Ascending aorta (tissue), 2 donors: ENCODE measurements around the gene IL22. TPM values are rescaled to one million over a fixed set of nuclear protein-coding genes. Genes with fewer than 3 reads are reported as not detected.

Experiments
- DNase-seq, 2 donors: peaks; one replicate each; pipeline ENCODE4 v3.0.0-alpha.2; 2019; ENCODE audit warnings: low spot score in 2 of 2
- H3K27ac ChIP-seq, 2 donors: fragments of 200-600 bp; sonication (generic); one replicate each; pipeline ENCODE4 v1.5.1; 2016 to 2017; ENCODE audit warnings: mild to moderate bottlenecking in 1 of 2
- H3K27me3 ChIP-seq: fragments of 200-600 bp; sonication (generic); one replicate; pipeline ENCODE4 v1.5.1; 2017
- H3K36me3 ChIP-seq, 2 donors: fragments of 200-600 bp; sonication (generic); one replicate each; pipeline ENCODE4 v1.5.1; 2016
- H3K4me1 ChIP-seq, 2 donors: fragments of 200-600 bp; sonication (generic); one replicate each; pipeline ENCODE4 v1.5.1; 2016 to 2017; ENCODE audit warnings: mild to moderate bottlenecking in 1 of 2
- H3K4me3 ChIP-seq, 2 donors: fragments of 200-600 bp; sonication (generic); one replicate each; pipeline ENCODE4 v1.5.1; 2016 to 2017; ENCODE audit warnings: mild to moderate bottlenecking in 1 of 2
- H3K9me3 ChIP-seq, 2 donors: fragments of 200-600 bp; sonication (generic); one replicate each; pipeline ENCODE4 v1.5.1; 2016
- CTCF ChIP-seq, 3 experiments: fragments of 200-600 bp in 2 of 3; fragments of 450-650 bp in 1 of 3; sonication (generic) in 2 of 3; IDR thresholded peaks; one replicate each; pipeline ENCODE4 v1.5.1; 2016 to 2019; ENCODE audit warnings: antibody characterized with exemption in 3 of 3, mild to moderate bottlenecking in 1 of 3, moderate library complexity in 1 of 3
- intact Hi-C: fragments of 100-400 bp; cut with DNase I; formaldehyde crosslinking; loops from one replicate; pipeline ENCODE4 v1.15.1; 2023
- total RNA-seq: library from RNA; depleted of rRNA; stranded (reverse); fragments of >200 nt; gene quantifications from one replicate; pipeline ENCODE4 v1.1.0, GENCODE V29; 2016

The IL22 gene
- total RNA-seq, 1 donor from 2014 or later: not detected

GRCh38 chr12:68264158-68264855 is 10.9 kb upstream of the IL22 start:
- H3K9me3 ChIP-seq: no peaks in the 10 kb centered on the region
- intact Hi-C loops: no loop called here
- no peaks in the 10 kb centered on the region for H3K36me3 ChIP-seq
- no peak for TF ChIP-seq CTCF (IDR thresholded peaks at IDR 0.05)
- no peak for DNase-seq
- H3K4me1 ChIP-seq: no peaks in the 10 kb centered on the region
- no peak overlapping the region for H3K27ac ChIP-seq
- no peaks in the 10 kb centered on the region for H3K27me3 ChIP-seq
- no peak overlapping the region for H3K4me3 ChIP-seq

GRCh38 chr12:68263366-68263765 is 10.0 kb upstream of the IL22 start:
- no peak overlapping the region for H3K4me3 ChIP-seq
- H3K9me3 ChIP-seq: no peaks in the 10 kb centered on the region
- no peak for DNase-seq
- H3K36me3 ChIP-seq: no peaks in the 10 kb centered on the region
- H3K27ac ChIP-seq: no peak overlapping the region
- intact Hi-C loops: no loop called here
- no peaks in the 10 kb centered on the region for H3K4me1 ChIP-seq
- no peak for TF ChIP-seq CTCF (IDR thresholded peaks at IDR 0.05)
- no peaks in the 10 kb centered on the region for H3K27me3 ChIP-seq

- Histone ChIP-seq H3K9me3 (no peaks in the 10 kb centered on the region), H3K36me3 (no peaks in the 10 kb centered on the region), H3K4me3 (no peak overlapping the region), H3K27me3 (no peaks in the 10 kb centered on the region), H3K4me1 (no peaks in the 10 kb centered on the region), H3K27ac (no peak overlapping the region)
- no peak for TF ChIP-seq CTCF (IDR thresholded peaks at IDR 0.05)
- intact Hi-C loops: no loop called here
- DNase-seq: no peak
Measured at GRCh38 chr12:68261896-68262295, 8.5 kb upstream of the IL22 start.

GRCh38 chr12:68260153-68260552 is 6.7 kb upstream of the IL22 start:
- intact Hi-C loops: no loop called here
- Histone ChIP-seq H3K9me3 (no peaks in the 10 kb centered on the region), H3K27ac (no peak overlapping the region), H3K4me1 (no peaks in the 10 kb centered on the region), H3K27me3 (no peaks in the 10 kb centered on the region), H3K4me3 (no peak overlapping the region), H3K36me3 (no peaks in the 10 kb centered on the region)
- no peak for DNase-seq
- no peak for TF ChIP-seq CTCF (IDR thresholded peaks at IDR 0.05)

GRCh38 chr12:68259318-68259940 is 6.0 kb upstream of the IL22 start:
- TF ChIP-seq CTCF (IDR thresholded peaks at IDR 0.05): no peak
- Histone ChIP-seq H3K4me1 (no peaks in the 10 kb centered on the region), H3K9me3 (no peaks in the 10 kb centered on the region), H3K36me3 (no peaks in the 10 kb centered on the region), H3K4me3 (no peak overlapping the region), H3K27me3 (no peaks in the 10 kb centered on the region), H3K27ac (no peak overlapping the region)
- intact Hi-C loops: no loop called here
- DNase-seq: no peak
